ENCODE data around the gene PSAT1. TPM values are rescaled to one million over a fixed set of nuclear protein-coding genes. Genes with fewer than 3 reads are reported as not detected.

Gene PSAT1
- polyA plus RNA-seq, 3 donors: 66.6 to 73.3 (median 67.9) TPM

GRCh38 chr9:78292026-78292425 lies 4.9 kb upstream of the PSAT1 start:
- no peak for DNase-seq (ENCODE audit: low read depth in 3 of 3, low spot score in 2 of 3)

- DNase-seq (ENCODE audit: low read depth in 3 of 3, low spot score in 2 of 3): no peak
Measured at GRCh38 chr9:78292716-78293497, 4.0 kb upstream of the PSAT1 start.

- DNase-seq (ENCODE audit: low read depth in 3 of 3, low spot score in 2 of 3): no peak
Measured at GRCh38 chr9:78294290-78295176, 2.4 kb upstream of the PSAT1 start.

- no peak for DNase-seq (ENCODE audit: low read depth in 3 of 3, low spot score in 2 of 3)
Measured at GRCh38 chr9:78295177-78295575, 1.7 kb upstream of the PSAT1 start.

- DNase-seq (ENCODE audit: low read depth in 3 of 3, low spot score in 2 of 3): no peak
Measured at GRCh38 chr9:78295731-78296130, 1.2 kb upstream of the PSAT1 start.

- DNase-seq (ENCODE audit: low read depth in 3 of 3, low spot score in 2 of 3): no peak
Measured at GRCh38 chr9:78296201-78296892, 578 bp upstream of the PSAT1 start.

- DNase-seq (ENCODE audit: low read depth in 3 of 3, low spot score in 2 of 3): no peak
Measured at GRCh38 chr9:78297672-78297961, 692 bp downstream of the PSAT1 start.

GRCh38 chr9:78298046-78298765 lies 1.3 kb downstream of the PSAT1 start:
- no peak for DNase-seq (ENCODE audit: low read depth in 3 of 3, low spot score in 2 of 3)

GRCh38 chr9:78300209-78300608 lies 3.3 kb downstream of the PSAT1 start:
- no peak for DNase-seq (ENCODE audit: low read depth in 3 of 3, low spot score in 2 of 3)

- no peak for DNase-seq (ENCODE audit: low read depth in 3 of 3, low spot score in 2 of 3)
Measured at GRCh38 chr9:78301466-78301865, 4.5 kb downstream of the PSAT1 start.

GRCh38 chr9:78303377-78304062 lies 6.6 kb downstream of the PSAT1 start:
- no peak for DNase-seq (ENCODE audit: low read depth in 3 of 3, low spot score in 2 of 3)

GRCh38 chr9:78304357-78304756 lies 7.4 kb downstream of the PSAT1 start:
- DNase-seq (ENCODE audit: low read depth in 3 of 3, low spot score in 2 of 3): no peak

GRCh38 chr9:78306222-78307076 lies 9.5 kb downstream of the PSAT1 start:
- no peak for DNase-seq (ENCODE audit: low read depth in 3 of 3, low spot score in 2 of 3)

GRCh38 chr9:78307360-78307759 lies 10.4 kb downstream of the PSAT1 start:
- DNase-seq (ENCODE audit: low read depth in 3 of 3, low spot score in 2 of 3): no peak

- DNase-seq (ENCODE audit: low read depth in 3 of 3, low spot score in 2 of 3): no peak
Measured at GRCh38 chr9:78309066-78309465, 12.1 kb downstream of the PSAT1 start.

GRCh38 chr9:78311075-78311474 lies 14.2 kb downstream of the PSAT1 start:
- DNase-seq (ENCODE audit: low read depth in 3 of 3, low spot score in 2 of 3): no peak

GRCh38 chr9:78311886-78312524 lies 15.1 kb downstream of the PSAT1 start:
- DNase-seq (ENCODE audit: low read depth in 3 of 3, low spot score in 2 of 3): no peak

GRCh38 chr9:78314550-78314949 lies 17.6 kb downstream of the PSAT1 start:
- no peak for DNase-seq (ENCODE audit: low read depth in 3 of 3, low spot score in 2 of 3)

All from right renal cortex interstitium (tissue), 3 donors.